ENCODE measurements around the gene GLYR1.
A peak's percentile ranks its signal among the peaks of the same experiment; 100 is the strongest.

The GLYR1 gene

GRCh38 chr16:4805231-4805630, 41.9 kb downstream of the GLYR1 start:
- DNase-seq (ENCODE audit: low read depth), result no peak

- DNase-seq (ENCODE audit: low read depth), result no peak
These were observed 43.0 kb downstream of the GLYR1 start for GRCh38 chr16:4803898-4804762.

DNA sequence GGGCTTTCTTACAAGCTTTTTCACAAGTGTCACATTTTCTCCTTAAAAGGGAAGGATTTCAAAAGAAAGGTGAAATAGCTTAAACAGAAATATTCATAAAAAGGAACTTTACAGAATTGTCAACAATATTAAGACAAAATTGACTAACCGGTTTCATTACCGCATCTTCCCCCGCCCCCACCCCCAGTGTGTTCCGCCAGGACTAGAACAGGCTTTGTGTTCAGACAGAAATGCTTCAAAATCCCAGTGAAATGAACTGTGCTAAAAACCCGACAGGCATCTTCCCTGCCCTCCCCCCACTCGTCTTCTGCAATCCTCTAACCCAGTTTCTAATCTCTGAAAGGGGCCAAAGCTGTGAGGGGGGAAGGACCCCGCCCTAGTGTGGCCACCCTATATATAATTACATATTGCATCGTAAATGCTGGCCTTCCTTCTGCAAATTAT, 43.7 kb downstream of the GLYR1 start:
- DNase-seq (ENCODE audit: low read depth), result no peak

GRCh38 chr16:4802659-4803287, 44.3 kb downstream of the GLYR1 start:
- peak; percentile 81 for DNase-seq (ENCODE audit: low read depth)

DNA sequence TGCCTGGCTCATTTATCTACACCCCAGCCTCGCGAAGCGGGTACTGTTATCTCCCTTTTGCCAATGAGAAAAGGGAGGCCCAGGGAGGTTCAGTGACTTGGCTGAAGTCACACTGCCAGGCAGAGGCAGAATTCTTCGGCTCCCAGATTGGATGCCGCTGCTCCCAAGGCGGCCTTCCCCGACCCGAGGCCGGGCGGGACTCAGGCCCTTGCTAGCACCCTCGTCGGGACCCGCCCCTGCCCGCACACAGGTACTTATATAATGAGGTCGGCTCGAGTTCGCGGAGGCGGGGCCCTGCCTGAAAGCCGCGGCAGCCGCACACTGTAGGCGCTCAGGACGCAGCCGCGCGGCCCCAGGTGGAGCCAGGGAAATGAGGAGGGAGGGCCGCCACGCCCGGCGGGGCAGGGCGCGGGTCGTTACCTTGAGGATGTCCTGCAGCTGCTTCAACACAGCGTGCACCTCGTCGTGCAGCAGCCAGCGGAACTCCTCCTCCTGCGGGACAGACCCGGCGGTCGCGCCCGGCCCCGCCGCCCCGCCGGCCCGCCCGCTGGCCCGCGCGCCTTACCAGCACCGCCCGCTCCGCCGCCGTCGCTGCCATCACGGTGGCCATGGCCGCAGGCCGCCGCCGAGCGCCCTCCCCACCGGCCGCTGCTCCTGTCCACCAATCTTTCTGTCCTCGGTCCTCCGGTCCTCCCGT, 45.0 kb downstream of the GLYR1 start, which contains the start of gene ROGDI:
Gene ROGDI, minus strand, starts transcription at position 672 of the 697 bp plus-strand sequence. Its CDS starts 62 bp downstream, at position 610.
- DNase-seq (ENCODE audit: low read depth), result peak; percentile 78

DNA sequence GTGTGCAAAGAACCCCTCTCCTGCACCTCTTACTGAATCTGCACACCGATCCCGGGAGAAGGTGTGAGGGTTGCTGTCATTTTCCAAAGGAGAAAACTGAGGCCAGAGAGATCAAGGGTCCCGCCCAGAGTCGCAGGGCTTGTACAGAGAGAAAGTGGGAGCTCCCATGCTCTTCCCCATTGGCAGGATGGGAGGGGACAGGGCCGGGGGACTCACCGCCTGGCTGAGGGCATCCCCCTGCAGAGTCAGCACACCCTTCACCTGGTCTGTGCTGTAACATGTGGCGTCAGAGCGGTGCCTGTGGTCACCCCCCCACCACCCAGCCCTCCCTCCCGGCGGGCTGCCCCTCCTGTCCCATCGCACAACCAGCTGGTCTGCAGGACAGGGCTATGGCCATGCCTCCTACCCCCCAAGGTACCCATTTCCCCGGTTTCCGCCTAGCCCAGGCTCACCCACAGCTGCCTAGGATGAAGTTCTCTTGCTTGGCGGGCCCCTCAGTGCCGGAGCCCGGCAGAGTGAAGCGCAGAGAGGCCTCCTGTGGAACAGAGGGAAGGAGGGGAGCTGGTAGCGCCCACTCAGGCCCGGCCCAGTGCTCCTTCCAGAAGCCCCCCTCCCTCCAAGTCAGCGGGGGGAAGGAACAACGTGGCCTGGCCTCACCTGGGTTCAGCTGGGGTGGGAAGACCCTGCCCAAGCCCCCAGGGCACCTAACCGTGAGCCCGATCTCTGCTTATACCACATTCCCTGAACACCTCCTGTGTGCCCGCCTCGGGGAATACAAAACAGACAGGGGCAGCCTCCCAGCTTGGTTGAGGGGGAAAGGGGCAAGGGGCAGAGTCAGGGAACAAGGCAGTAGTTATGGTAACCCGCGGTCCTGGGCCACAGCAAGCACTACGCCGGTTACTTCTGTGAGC, 45.8 kb downstream of the GLYR1 start:
- DNase-seq (ENCODE audit: low read depth), result no peak

GRCh38 chr16:4800290-4801041, 46.6 kb downstream of the GLYR1 start:
- no peak for DNase-seq (ENCODE audit: low read depth)

DNA sequence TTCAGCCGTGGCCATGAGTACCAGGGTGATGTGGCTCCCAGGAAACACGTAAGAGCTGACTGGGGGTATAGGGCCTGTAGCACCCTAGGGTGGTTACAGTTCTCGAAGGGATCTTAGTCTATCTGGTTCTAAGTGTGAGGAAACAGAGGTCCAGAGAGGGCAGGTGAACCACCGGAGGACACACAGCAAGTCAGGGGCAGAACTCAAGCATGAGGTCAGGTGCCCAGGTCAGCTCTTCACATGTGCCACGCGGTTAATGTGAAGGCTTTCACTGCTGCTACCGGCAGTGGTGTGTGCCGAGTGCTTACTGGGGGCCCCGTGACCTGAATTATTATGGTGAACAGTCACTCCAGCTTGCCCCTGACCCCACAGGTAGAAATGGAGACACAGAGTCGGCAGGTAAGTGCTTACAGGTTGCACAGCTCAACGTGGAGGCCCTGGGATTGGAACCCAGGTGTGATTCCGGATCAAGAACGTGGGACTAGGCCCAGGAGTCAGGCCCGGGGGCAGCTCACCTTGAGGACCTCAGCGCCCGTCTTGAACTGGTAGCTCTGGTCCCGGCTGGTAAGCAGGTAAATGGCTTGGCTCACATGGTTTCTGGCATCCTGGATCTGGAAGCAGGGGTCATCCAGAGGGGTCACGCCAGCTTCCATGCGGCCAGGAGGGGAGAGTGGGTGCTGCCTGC, 47.8 kb downstream of the GLYR1 start:
- no peak for DNase-seq (ENCODE audit: low read depth)

- DNase-seq (ENCODE audit: low read depth), result no peak
These were observed 48.6 kb downstream of the GLYR1 start for GRCh38 chr16:4798456-4798855.

DNA sequence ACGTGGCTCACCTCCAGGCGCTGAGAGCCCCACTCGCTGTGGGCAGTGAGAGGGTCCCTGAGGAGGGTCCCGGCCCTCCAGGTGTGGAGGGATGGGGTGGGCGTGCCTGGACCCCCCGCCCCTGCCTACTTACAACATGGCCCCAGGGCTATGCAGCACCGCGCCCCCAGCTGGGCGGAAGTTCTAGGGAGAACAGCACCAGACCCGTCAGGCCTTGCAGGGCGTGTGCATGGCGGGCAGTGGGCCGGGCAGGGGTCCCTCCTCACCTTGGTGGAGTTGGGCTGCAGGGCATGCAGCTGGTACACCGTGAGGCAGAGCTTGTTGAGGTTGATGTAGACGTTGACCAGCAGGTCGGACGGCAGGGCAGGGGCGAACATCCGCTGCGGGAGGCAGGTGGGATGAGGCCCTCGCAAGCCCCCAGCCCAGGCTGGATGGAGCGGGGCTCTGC, 49.3 kb downstream of the GLYR1 start:
- no peak for DNase-seq (ENCODE audit: low read depth)

DNA sequence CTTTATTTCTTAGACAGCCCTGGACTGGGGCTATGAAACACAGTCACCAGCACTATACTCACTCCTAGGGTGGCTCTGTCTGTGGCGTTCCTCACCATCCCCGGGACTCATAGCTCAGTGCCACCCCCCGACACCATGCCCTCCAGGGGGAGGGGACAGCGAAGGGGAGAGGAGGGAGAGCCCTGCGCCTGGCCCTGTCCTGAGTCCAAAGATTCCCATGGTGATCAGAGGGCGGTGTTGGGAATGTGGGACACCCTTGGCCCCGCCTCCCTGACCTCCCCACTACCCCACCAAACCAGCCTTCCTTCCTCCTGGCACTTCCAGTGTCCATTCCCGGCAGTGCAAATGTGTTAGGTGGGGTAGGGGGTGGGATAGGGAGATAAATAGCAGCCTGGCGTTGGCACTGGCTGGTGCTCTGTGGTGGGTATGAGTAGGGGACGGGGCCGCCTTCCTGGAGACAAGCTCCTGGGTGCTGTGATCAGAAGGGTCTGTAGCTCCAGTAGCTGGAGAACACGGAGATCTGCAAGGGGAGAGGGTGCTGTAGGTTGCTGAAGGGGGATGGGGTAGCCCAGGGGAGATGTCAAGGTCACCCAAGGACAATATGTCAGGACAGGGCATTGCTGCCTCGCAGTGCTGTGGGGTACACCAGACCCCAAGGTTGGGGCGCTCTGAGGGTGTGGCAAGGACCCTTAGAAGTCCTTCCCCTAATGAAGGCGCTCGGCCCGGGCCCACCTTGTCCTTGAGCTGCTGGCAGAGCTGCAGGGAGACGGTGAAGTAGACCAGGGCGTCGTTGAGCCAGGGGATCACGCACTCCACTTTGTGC, 49.9 kb downstream of the GLYR1 start:
- DNase-seq (ENCODE audit: low read depth), result no peak

DNA sequence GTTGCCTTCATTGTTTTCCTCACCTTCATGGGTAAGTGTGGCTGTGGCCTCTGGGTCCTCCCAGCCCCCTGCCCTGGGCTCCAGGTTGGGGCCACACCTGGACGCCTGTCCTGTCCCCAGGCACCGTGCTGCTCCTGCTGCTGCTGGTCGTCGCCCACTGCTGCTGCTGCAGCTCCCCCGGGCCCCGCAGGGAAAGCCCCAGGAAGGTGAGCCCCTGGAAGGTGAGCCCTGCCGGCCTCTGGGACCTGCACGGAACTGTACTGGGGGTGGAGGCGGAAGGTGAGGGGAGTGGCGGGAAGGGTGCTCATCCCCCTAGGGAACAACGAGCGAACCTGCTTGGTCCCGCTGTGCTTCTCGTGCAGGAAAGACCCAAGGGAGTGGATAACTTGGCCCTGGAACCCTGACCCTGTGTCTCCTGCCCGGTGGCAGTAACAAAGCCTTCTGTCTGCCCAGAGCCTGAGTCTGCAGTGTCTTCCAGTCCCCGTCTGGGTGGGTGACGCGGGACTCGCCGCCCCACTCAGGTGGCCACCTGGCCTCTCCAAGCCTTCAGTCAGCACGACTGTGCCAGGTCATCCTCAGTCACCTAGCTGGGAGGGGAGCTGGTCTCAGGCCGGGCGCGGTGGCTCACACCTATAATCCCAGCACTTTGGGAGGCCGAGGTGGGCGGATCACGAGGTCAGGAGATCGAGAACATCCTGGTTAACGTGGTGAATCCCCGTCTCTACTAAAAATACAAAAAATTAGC, 51.1 kb downstream of the GLYR1 start:
- DNase-seq (ENCODE audit: low read depth), result no peak

- DNase-seq (ENCODE audit: low read depth), result no peak
These were observed 51.8 kb downstream of the GLYR1 start, which contains the start of gene SMIM22 for GRCh38 chr16:4795181-4795827. Gene SMIM22 (plus strand): TSS chr16:4795369. CDS start chr16:4795735, 366 bp downstream.

- no peak for DNase-seq (ENCODE audit: low read depth)
These were observed 54.1 kb downstream of the GLYR1 start for GRCh38 chr16:4792951-4793513.

DNA sequence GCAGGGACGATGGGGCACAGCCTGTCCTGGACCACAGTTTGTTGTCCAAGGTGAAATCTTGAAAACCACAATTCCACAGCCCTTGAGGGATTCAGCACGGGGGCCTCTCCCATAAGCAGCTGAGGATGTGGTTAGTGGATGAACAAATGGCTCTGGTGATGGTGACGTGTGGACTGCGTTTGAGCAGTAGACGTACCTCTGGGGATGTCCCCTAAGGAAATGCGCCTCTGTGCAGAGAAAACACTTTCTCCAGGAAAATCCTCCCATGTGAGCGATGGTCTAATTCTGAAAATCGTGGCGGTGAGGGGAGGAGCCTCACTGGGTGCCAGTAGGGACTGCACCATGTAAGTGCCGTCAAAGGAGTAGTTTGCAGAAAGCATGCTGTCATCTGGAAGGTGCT, 56.2 kb downstream of the GLYR1 start:
- no peak for DNase-seq (ENCODE audit: low read depth)

- DNase-seq (ENCODE audit: low read depth), result no peak
These were observed 56.8 kb downstream of the GLYR1 start for GRCh38 chr16:4790261-4790660.

- DNase-seq (ENCODE audit: low read depth), result no peak
These were observed 58.2 kb downstream of the GLYR1 start for GRCh38 chr16:4788910-4789309.

- no peak for DNase-seq (ENCODE audit: low read depth)
These were observed 58.6 kb downstream of the GLYR1 start for GRCh38 chr16:4788489-4788889.
